ENCODE results near the gene CYP51A1.
"Not testable (repeated sequence)": the region's sequence is repeated elsewhere in the genome, so short reads cannot be mapped to it uniquely, and the experiment has no call there.

CYP51A1 gene

DNA sequence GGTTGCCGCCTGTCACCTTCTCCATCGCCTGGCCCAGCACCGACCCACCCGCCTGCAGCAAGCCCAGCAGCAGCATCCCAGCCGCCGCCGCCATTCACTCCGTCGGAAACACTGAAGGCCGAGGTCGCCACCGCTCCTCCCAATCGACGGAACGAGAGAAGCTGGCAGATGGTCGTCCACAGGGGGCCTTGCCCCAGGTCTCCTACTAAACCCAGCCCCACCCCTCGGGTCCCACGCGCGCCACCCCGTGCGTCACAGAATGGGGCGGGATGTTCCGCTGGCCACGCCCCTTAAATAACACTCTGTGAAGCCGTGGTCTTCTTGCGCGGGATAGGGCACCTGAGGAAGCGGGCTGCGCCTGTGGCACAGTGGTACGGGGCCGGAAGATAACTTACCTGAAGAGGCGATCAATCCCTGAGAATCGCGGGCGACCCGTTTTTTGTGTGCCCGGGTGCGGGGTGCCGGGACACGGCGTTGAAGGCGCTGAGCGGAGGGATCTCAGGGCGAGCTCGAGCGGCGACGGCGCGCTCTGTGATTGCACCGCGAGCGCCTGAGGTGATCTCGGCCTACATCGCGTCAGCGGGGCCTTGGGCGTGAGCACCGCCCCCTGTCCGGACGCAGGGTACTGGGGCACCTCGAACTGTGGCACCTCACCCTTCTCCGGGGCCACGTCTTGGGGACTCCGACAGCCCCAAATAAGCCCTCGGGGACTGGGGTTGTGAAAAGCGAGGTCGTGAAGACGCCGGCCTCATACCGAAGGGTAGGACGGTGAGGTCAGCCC lies at the start of gene CYP51A1:
CYP51A1 (minus strand) TSS at position 207 of the 781 bp plus-strand sequence; CDS start at position 94, 113 bp downstream.
- FAIRE-seq = no peak

DNA sequence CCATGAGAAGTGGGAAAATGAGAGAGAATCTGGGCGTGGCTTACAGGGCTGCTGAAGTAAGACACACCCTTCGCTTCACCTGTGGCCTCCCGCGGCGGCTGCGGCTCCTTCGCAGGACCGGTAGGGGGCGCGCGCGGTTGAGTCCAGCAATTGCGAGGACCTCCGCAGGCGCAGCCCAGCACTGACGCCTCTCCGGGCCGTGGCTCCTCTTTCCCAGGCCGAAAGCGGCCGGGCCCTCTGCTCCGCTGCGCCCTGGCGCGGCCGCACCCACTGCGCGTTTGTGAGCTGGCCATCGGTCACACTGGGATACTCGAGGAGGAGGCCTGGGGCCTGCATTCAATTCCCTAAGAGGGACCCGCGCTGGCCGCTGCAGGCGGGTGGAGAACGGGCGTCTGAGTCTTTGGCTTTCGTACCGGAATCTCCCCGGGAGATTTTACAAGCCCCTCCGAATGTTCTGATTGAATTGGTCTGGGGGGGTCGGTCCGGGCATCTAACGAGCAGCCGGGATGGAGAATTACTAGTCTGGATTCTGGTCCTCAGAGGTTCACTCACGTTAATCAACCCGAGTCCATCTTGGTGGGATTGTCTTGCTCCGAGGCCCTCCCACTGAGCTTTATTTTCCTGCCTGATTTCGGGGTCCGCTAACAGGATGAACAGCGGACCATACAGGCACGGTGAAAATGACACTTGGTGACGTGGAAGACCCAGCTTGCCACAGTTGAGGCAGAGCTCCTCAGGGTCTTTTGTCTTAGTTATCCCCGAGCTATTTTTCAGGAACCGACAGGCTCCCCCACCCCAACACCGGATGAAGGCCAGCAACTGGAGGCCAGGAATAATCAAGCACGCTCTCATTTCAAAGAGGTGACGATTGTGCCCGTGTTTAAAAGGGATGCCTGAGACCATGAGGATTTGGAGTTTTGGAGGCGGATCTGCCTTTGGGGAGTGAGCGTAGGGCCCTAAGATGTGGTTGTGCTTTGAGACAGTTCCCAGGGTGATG lies 44.9 kb upstream of the CYP51A1 start, which contains the start of gene LRRD1:
LRRD1 (minus strand) TSS at position 215 of the 997 bp plus-strand sequence. CDS start 13,940 bp downstream, outside the sequence.
- FAIRE-seq = no peak

GRCh38 chr7:92177362-92177761 lies 43.1 kb upstream of the CYP51A1 start:
- no peak for FAIRE-seq

DNA sequence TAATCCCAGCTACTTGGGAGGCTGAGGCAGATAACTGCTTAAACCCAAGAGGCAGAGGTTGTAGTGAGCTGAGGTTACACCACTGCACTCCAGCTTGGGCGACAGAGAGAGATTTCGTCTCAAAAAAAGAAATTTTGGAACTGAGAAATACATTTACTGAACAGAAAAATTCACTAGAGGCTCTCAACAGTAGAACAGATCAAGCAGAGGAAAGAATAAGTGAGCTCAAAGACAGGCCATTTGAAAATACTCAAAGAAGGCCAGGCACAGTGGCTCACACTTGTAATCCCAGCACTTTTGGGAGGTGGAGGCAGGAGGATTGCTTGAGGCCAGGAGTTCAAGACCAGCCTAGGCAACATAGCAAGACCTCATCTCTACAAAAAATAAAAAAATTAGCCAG lies 35.3 kb upstream of the CYP51A1 start:
- not testable (repeated sequence) for FAIRE-seq

DNA sequence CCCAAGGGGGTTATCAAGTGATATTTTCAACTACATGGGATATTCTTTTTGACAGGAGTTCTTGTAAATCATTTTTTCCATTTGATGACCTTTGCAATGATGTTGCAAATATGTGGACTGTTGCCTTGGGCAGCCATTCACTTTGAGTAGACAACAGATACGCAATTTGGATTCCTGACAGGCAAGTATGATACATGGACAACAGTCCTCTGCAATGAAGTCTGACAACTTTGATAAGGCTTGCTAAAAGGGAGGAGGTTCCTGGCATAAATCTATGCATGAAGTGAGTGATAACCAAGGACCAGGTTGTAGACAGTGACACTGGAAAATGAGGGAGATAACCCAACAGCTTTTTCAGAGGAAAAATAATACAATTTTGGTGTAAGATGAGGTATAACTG lies 27.0 kb upstream of the CYP51A1 start:
- FAIRE-seq = no peak

GRCh38 chr7:92158660-92159575 lies 24.6 kb upstream of the CYP51A1 start:
- no peak for FAIRE-seq

DNA sequence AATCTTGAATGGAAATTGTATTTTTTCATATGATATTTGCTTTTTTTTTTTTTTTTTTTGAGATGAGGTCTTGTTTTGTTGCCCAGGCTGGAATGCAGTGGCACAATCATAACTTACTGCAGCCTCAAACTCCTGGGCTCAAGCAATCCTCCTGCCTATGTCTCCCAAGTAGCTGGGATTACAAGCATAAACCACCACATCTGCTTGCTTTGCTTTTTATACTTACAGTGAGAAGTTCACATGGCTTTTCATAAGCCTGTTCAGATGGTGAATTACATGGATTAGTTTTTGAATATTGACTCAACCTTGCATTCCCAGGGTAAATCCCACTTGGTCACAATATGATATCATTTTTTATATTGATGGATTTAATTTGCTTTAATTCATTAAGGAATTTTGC lies 22.7 kb upstream of the CYP51A1 start:
- no peak for FAIRE-seq

DNA sequence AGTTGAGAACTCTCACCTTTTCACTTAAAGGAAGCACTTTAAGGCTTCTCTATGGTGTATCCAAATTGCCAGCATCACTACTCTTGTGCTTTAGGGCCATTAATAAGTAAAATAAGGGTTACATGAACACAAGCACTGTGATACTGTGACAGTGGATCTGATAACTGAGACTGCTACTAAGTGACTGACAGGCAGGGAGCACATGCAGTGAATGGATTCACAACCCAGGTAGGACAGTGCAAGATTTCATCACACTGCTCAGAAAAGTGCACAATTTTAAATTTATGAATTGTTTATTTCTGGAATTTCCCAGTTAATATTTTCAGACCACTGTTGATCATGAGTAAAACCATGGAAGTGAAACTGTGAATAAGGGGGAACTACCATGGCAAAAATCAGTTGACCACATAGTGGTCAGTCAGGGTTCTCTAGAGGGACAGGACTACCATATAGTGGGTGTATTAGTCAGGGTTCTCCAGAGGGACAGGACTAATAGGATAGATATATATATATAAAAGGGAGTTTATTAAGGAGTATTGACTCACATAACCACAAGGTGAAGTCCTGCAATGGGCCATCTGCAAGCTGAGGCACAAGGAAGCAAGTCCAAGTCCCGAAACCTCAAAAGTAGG lies 20.9 kb upstream of the CYP51A1 start:
- FAIRE-seq = no peak

- FAIRE-seq = no peak
Measured at GRCh38 chr7:92150450-92151017, 16.3 kb upstream of the CYP51A1 start.

DNA sequence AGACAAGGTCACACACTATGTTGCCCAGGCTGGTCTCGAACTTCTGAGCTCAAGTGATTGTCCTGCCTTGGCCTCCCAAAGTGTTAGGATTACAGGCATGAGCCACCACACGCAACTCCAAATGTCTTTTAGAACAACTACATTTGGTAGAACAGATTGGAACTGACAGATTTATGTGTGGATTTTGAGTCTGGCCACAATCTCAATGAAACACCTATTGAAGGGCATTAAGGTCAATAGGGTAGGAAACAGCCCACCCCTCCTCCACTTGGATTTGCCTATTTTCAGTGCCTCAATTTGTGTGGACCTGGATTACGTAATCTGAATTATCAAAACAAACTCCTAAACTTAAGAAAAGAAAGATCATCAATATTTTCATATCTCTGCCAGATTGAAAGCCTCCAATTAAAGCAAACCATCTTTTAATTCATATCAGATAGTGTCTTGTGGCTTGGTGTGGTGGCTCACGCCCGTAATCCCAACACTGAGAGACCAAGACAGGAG lies 15.5 kb upstream of the CYP51A1 start:
- FAIRE-seq = no peak

GRCh38 chr7:92143192-92143880 lies 9.1 kb upstream of the CYP51A1 start:
- not testable (repeated sequence) for FAIRE-seq

DNA sequence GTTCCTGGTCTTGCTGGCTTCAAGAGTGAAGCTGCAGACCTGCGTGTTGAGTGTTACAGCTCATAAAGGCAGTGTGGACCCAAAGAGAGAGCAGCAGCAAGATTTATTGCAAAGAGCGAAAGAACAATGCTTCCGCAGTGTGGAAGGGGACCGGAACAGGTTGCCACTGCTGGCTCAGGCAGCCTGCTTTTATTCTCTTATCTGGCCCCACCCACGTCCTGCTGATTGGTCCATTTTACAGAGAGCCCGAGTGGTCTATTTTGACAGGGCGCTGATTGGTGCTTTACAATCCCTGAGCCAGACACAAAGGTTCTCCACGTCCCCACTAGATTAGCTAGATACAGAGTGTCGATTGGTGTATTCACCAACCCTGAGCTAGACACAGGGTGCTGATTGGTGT lies 8.5 kb upstream of the CYP51A1 start:
- FAIRE-seq = not testable (repeated sequence)

GRCh38 chr7:92141161-92141560 lies 6.9 kb upstream of the CYP51A1 start:
- FAIRE-seq = no peak

- FAIRE-seq = peak; percentile 83
Measured at GRCh38 chr7:92137557-92137956, 3.3 kb upstream of the CYP51A1 start.

DNA sequence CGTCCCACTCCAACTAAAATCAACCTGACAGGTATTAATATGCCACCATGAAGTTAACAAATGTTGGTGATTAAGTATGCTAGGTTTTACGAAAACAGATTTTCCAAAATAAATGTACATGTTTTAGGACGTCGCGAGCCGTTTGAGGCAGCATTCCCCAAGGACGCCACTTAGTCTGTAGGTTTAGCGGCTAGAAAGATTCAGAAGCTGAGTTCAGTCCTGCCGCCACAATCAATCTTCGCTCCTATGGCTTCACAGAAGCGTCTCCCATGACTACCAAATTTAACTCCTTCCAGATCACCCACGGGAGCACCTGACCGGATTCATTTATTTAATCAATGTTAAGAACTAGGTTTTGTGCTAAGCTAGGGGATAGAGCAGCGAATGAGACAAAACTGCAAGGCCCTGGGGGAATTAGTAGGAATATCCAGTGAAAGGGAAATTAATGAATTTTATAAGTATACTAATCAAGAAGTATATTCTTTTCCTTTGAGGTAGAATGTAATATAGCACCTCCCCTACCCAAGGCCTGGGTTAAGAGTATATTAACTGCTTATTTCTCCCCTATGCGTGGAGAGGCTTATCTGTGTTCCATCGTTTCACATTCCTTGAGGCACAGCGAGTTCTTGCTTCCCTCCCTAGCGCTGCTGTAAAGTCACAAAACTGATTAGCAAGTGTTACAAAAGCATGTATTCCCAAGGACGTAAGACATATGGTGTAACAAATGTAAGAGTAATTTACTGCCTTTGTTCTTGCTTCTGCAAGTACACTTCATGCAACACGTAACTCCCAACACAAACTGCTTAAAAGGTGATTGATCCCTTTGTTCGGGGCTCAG lies 994 bp upstream of the CYP51A1 start:
- FAIRE-seq = no peak

DNA sequence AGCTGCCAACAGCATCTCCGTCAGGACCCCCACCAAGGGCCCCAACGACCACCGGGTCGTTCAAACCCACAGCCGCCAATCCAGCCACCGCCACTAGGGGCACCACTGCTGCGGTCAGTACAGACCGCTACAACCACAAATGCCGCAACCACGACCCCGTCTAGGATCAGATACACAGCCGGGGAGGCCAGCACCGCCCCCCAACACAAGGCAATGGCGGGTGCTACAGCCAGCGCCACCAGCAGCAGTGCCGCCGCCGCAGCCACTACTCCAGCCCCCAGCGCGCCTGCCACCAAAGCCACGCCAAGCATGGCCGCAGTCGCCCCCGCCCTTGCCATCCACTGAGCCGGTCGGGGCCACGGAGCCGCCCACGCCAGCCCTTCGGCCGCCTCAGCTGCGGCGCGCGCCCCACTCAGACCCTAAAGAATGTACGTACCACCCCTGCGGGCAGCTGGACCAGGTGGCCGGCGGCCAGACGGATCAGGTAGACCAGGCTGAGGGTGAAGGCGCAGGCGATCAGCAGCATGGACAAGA lies 473 bp downstream of the CYP51A1 start:
- FAIRE-seq = no peak

DNA sequence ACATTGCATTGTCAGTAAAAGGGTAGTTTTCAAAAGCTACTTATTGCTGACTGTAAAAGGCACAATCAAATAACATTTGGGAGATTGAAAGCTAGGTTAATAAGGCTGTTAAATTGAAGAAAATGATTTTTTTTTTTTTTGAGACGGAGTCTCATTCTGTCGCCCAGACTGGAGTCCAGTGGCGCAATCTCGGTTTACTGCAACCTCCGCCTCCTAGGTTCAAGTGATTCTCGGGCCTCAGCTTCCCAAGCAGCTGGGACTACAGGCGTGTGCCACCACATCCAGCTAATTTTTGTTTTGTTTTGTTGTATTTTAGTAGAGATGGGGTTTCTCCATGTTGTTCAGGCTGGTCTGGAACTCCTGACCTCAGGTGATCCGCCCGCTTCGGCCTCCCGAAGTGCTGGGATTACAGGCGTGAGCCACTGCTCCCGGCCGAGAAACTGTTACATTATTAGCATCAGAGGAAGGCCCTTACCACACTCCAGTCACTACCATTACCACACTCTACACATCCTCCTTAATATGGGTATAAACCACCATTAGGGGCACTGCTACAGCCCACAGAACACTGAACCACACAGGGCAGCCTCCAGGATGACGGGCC lies 1.0 kb downstream of the CYP51A1 start:
- no peak for FAIRE-seq

DNA sequence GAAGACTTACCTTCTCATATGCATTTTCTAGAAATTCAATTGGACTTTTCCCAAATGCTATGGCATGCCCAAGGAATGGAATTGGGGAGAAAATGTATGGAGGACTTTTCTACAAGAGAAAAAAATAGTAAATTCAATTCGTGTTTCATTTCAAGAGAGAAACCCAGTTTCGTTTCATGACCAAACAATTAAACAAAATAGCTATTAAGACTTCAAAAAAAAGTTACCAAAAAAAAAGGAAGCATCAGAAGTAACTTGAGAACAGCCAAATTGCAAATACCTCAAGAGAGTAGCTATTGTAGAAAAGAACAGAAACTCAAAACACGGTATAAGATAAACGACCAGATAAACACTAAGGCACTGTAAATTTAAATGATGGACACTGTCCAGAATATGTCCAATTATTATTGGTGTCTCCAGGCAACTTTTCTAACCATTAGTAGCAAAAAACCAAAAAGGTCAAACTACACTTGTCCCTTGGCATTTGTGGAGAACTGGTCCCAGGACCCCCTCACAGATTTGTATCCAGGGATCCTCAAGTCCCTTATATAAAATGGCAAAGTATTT lies 2.4 kb downstream of the CYP51A1 start:
- FAIRE-seq = no peak

- no peak for FAIRE-seq
Measured at GRCh38 chr7:92131093-92131492, 3.2 kb downstream of the CYP51A1 start.

Data from endometrium (tissue), 2 donors.